Retinal pigment epithelial cell (primary cell): ENCODE data around the gene GSTM3.

Experiments
- DNase-seq: peaks from one replicate; pipeline ENCODE4 v3.0.0-alpha.2; 2010; ENCODE audit warnings: low read depth
- H3K4me3 ChIP-seq: 2 replicates; pipeline ENCODE4 v1.5.1; 2011; ENCODE audit warnings: mild to moderate bottlenecking, low read length, control low read depth, moderate library complexity
- CTCF ChIP-seq: conservative IDR thresholded peaks from 2 replicates; pipeline ENCODE4 v1.5.1; 2011; ENCODE audit warnings: low read depth, low read length, control low read depth, inconsistent platforms

GSTM3 gene

GRCh38 chr1:109721042-109721441 is 19.8 kb downstream of the GSTM3 start:
- no peak for DNase-seq
- TF ChIP-seq CTCF, result no peak
- H3K4me3 ChIP-seq, result no peak overlapping the region

- DNase-seq, result no peak
- no peak for TF ChIP-seq CTCF
- no peak overlapping the region for H3K4me3 ChIP-seq
These were observed 21.5 kb downstream of the GSTM3 start for GRCh38 chr1:109719337-109719837.

GRCh38 chr1:109718495-109718894 is 22.3 kb downstream of the GSTM3 start:
- no peak overlapping the region for H3K4me3 ChIP-seq
- TF ChIP-seq CTCF, result peak; percentile 12
- DNase-seq, result no peak

GRCh38 chr1:109717729-109718128 is 23.1 kb downstream of the GSTM3 start:
- no peak overlapping the region for H3K4me3 ChIP-seq
- TF ChIP-seq CTCF, result no peak
- DNase-seq, result no peak

GRCh38 chr1:109716570-109717090 is 24.2 kb downstream of the GSTM3 start:
- no peak overlapping the region for H3K4me3 ChIP-seq
- no peak for TF ChIP-seq CTCF
- DNase-seq, result no peak

GRCh38 chr1:109716121-109716520 is 24.7 kb downstream of the GSTM3 start:
- H3K4me3 ChIP-seq, result no peak overlapping the region
- no peak for TF ChIP-seq CTCF
- no peak for DNase-seq

GRCh38 chr1:109714661-109715372 is 26.0 kb downstream of the GSTM3 start:
- TF ChIP-seq CTCF, result no peak
- no peak for DNase-seq
- no peak overlapping the region for H3K4me3 ChIP-seq
